CD8-positive, alpha-beta memory T cell (primary cell): ENCODE data around the gene ARID3A. TPM values are rescaled to one million over a fixed set of nuclear protein-coding genes. Genes with fewer than 3 reads are reported as not detected.
A peak's percentile ranks its signal among the peaks of the same experiment; 100 is the strongest.

Experiments
- CTCF ChIA-PET: fragments of 350-600 bp; sonication (Branson Sonifier 250); formaldehyde crosslinking; loops from one replicate; lab custom pipeline; 2021; ENCODE audit warnings: antibody characterized with exemption; lab: Charles Lee
- POLR2A ChIA-PET: fragments of 350-600 bp; sonication (Branson Sonifier 250); formaldehyde crosslinking; loops from one replicate; lab custom pipeline; 2021; ENCODE audit warnings: antibody characterized with exemption; lab: Charles Lee
- DNase-seq, 5 donors: peaks; one replicate each; pipeline versions ENCODE4 v3.0.0 to v3.0.0-alpha.2; 2020 to 2022; ENCODE audit warnings: mixed read lengths in 1 of 5
- H3K27ac ChIP-seq: one replicate; pipeline ENCODE4 v1.7.0; 2013; ENCODE audit warnings: low read depth, mild to moderate bottlenecking, low read length, moderate library complexity
- H3K27me3 ChIP-seq: 2 replicates; pipeline ENCODE4 v1.7.0; 2013; ENCODE audit warnings: low read length, mild to moderate bottlenecking; ENCODE audit not compliant: insufficient read depth, poor library complexity, severe bottlenecking
- H3K36me3 ChIP-seq: 2 replicates; pipeline ENCODE4 v1.7.0; 2013; ENCODE audit warnings: mild to moderate bottlenecking, low read length, moderate library complexity; ENCODE audit not compliant: insufficient read depth
- H3K4me1 ChIP-seq: 2 replicates; pipeline ENCODE4 v1.7.0; 2013; ENCODE audit warnings: mild to moderate bottlenecking, low read length, moderate library complexity; ENCODE audit not compliant: insufficient read depth
- H3K4me3 ChIP-seq: 2 replicates; pipeline ENCODE4 v1.7.0; 2013; ENCODE audit warnings: mild to moderate bottlenecking, low read length
- H3K9me3 ChIP-seq: 2 replicates; pipeline ENCODE4 v1.7.0; 2013; ENCODE audit warnings: mild to moderate bottlenecking, low read length
- H3K27ac Mint-ChIP-seq, 8 donors: one replicate each; pipeline ENCODE4 v1.8.0; 2020 to 2021; ENCODE audit warnings: mixed read lengths in 8 of 8, mild to moderate bottlenecking in 6 of 8, inconsistent platforms in 3 of 8, moderate library complexity in 3 of 8
- H3K27me3 Mint-ChIP-seq, 2 donors: one replicate each; pipeline ENCODE4 v1.8.0; 2020 to 2021; ENCODE audit warnings: mixed read lengths in 2 of 2, mild to moderate bottlenecking in 1 of 2, moderate library complexity in 1 of 2
- H3K36me3 Mint-ChIP-seq, 3 donors: one replicate each; pipeline ENCODE4 v1.8.0; 2020 to 2021; ENCODE audit warnings: mixed read lengths in 3 of 3, inconsistent platforms in 1 of 3, mild to moderate bottlenecking in 1 of 3
- H3K4me1 Mint-ChIP-seq, 3 donors: one replicate each; pipeline ENCODE4 v1.8.0; 2020 to 2021; ENCODE audit warnings: mixed read lengths in 3 of 3, inconsistent platforms in 1 of 3, mild to moderate bottlenecking in 1 of 3
- H3K4me3 Mint-ChIP-seq, 7 donors: one replicate each; pipeline ENCODE4 v1.8.0; 2020 to 2021; ENCODE audit warnings: mixed read lengths in 7 of 7, mild to moderate bottlenecking in 6 of 7, moderate library complexity in 4 of 7, inconsistent platforms in 2 of 7
- H3K9me3 Mint-ChIP-seq, 5 donors: one replicate each; pipeline ENCODE4 v1.8.0; 2020 to 2022; ENCODE audit warnings: mixed read lengths in 5 of 5, mild to moderate bottlenecking in 3 of 5, moderate library complexity in 2 of 5, inconsistent platforms in 1 of 5
- polyA plus RNA-seq: library from polyadenylated mRNA; unstranded; fragments of 300-500 nt; fragmentation: Illumina TruSeq; gene quantifications from one replicate; pipeline ENCODE4 v1.2.3, GENCODE V29; 2021
- total RNA-seq, 2 experiments: library from RNA; stranded (reverse); gene quantifications; one replicate each; pipeline ENCODE4 v1.2.3, GENCODE V29; 2021

The ARID3A gene
- total and polyA plus RNA-seq, 3 experiments from 2014 or later: 0.49 to 15.9 (median 12.8) TPM

DNA sequence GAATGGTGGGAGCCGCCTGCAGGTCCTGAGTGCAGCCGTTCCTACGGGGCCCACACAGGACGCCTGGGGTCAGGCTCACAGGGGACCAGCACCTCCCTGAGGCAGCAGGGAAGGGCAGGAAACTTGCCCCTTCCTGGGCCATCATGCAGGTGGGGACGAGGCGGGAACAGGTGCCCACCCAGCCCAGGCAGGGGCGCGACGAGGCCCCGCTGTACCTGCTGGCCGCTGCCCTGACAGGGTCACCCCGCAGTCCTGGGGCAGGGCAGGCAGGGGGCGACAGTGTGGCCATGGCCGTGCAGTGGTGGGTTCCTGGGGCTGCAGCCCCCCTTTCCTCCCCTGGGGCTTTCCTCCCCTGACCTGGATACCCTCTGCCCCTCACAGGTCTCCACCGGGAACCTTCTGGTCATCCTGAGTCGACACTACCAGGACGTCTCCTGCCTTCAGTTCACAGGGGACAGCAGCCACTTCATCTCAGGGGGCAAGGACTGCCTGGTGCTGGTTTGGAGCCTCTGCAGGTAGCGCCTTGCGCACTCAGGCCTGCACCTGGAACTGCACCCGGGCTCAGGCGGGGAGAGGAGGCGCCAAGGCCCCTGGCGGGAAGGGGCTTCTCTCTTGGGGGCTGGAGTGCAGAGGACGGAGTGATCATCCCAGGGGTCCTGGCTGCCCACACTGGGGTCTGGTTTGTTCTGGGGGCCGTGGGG, 63.7 kb downstream of the ARID3A start:
- no peak overlapping the region for H3K4me3 Mint-ChIP-seq
- H3K27ac Mint-ChIP-seq: peak overlapping the region in 1 of 8 donors; percentile 63
- no peaks in the 10 kb centered on the region for H3K9me3 ChIP-seq
- H3K4me1 ChIP-seq: peaks cover 6% of the 10 kb centered on the region
- H3K9me3 Mint-ChIP-seq: no peaks in the 10 kb centered on the region
- peaks cover 10 to 19% (median 14%) of the 10 kb centered on the region in 3 donors for H3K4me1 Mint-ChIP-seq
- peaks cover 0 to 54% (median 0%) of the 10 kb centered on the region in 3 donors for H3K36me3 Mint-ChIP-seq
- no peaks in the 10 kb centered on the region for H3K27me3 Mint-ChIP-seq
- DNase-seq: peak in 1 of 5 donors; percentile 47
- H3K27ac ChIP-seq: no peak overlapping the region
- no peaks in the 10 kb centered on the region for H3K36me3 ChIP-seq
- H3K4me3 ChIP-seq: no peak overlapping the region
- ChIA-PET CTCF (interaction anchor here (1.5 kb wide), 1 partner anchor 126 kb away, joined by 3 read pairs; no protein-coding TSS in a partner anchor), POLR2A (interaction anchor here (0.8 kb wide), 1 partner anchor 14 kb away, joined by 5 read pairs; no protein-coding TSS in a partner anchor)
- no peaks in the 10 kb centered on the region for H3K27me3 ChIP-seq

DNA sequence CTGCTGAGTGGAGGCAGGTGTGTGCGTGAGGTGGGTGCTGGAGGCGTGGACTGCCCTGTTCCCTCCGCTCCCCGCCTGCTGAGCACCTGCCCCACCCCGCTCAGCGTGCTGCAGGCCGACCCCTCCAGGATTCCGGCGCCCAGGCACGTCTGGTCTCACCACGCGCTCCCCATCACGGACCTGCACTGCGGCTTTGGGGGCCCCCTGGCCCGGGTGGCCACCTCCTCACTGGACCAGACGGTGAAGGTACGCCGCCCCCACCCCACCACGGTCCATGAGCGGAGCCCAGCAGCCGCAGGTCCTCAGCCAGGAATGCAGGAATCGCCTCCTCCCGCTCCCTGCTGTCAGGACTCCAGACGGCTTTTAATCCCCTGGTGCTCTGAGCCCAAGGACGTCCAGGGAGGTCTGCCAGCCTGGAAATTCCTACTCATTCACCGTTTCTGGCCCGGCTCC, 64.3 kb downstream of the ARID3A start:
- Mint-ChIP-seq H3K4me3 (no peak overlapping the region), H3K36me3 (peaks cover 0 to 52% (median 0%) of the 10 kb centered on the region in 3 donors), H3K4me1 (peaks cover 6 to 13% (median 9%) of the 10 kb centered on the region in 3 donors), H3K27me3 (no peaks in the 10 kb centered on the region), H3K9me3 (no peaks in the 10 kb centered on the region), H3K27ac (no peak overlapping the region)
- Histone ChIP-seq H3K27ac (no peak overlapping the region), H3K4me1 (peaks cover under 1% of the 10 kb centered on the region), H3K36me3 (no peaks in the 10 kb centered on the region), H3K4me3 (no peak overlapping the region), H3K9me3 (no peaks in the 10 kb centered on the region), H3K27me3 (no peaks in the 10 kb centered on the region)
- POLR2A ChIA-PET: no interaction called here
- CTCF ChIA-PET: no interaction called here
- no peak for DNase-seq

DNA sequence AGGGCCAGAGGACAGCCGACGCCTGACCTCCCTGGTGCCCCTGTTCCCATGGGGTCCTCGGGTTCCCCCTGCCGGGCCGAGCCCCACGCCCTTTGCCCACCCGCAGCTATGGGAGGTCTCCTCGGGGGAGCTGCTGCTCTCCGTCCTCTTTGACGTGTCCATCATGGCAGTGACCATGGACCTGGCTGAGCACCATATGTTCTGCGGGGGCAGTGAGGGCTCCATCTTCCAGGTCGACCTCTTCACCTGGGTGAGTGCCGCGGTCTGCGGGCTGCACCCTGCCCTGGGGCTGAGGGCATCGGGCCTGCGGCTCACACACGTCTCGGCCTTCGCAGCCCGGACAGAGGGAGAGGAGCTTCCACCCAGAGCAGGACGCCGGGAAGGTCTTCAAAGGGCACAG, 64.9 kb downstream of the ARID3A start:
- DNase-seq: no peak
- Mint-ChIP-seq H3K4me3 (no peak overlapping the region), H3K27me3 (no peaks in the 10 kb centered on the region), H3K9me3 (no peaks in the 10 kb centered on the region), H3K4me1 (peaks cover 2 to 12% (median 5%) of the 10 kb centered on the region in 3 donors), H3K27ac (peak overlapping the region in 2 of 8 donors; percentile 26 to 60), H3K36me3 (peaks cover 0 to 48% (median 0%) of the 10 kb centered on the region in 3 donors)
- no peak overlapping the region for H3K4me3 ChIP-seq
- H3K4me1 ChIP-seq: peaks cover 2% of the 10 kb centered on the region
- POLR2A ChIA-PET: no interaction called here
- CTCF ChIA-PET: no interaction called here
- H3K9me3 ChIP-seq: no peaks in the 10 kb centered on the region
- no peaks in the 10 kb centered on the region for H3K27me3 ChIP-seq
- H3K27ac ChIP-seq: no peak overlapping the region
- no peaks in the 10 kb centered on the region for H3K36me3 ChIP-seq

DNA sequence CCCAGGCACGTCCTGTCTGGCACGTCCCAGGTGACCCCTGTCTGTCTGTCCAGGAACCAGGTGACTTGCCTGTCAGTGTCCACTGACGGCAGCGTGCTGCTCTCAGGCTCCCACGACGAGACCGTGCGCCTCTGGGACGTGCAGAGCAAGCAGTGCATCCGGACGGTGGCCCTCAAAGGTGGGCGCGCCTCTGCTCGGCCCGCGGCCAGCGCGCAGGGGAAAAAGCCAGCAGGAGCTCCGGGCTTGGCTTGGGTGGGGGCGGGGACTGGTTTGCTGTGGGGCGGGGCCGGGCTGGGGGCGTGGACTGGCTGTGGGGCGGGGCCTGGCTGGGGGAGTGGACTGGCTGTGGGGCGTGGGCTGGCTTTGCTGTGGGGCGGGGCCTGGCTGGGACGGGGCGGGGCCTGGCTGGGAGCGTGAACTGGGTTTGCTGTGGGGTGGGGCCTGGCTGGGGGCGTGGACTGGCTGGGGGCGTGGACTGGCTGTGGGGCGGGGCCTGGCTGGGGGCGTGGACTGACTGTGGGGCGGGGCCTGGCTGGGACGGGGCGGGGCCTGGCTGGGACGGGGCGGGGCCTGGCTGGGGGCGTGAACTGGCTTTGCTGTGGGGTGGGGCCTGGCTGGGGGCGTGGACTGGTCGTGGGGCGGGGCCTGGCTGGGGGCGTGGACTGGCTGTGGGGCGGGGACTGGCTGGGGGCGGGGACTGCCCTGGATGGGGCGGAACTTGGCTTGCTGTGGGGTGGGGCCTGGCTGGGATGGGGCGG, 65.5 kb downstream of the ARID3A start:
- Mint-ChIP-seq H3K27me3 (peaks cover 0 to 1% of the 10 kb centered on the region in 2 donors), H3K27ac (peak overlapping the region in 1 of 8 donors; percentile 26), H3K36me3 (peaks cover 0 to 47% (median 0%) of the 10 kb centered on the region in 3 donors), H3K4me3 (no peak overlapping the region), H3K9me3 (peaks cover 0 to under 1% (median 0%) of the 10 kb centered on the region in 5 donors), H3K4me1 (peaks cover 3 to 16% (median 6%) of the 10 kb centered on the region in 3 donors)
- Histone ChIP-seq H3K27ac (no peak overlapping the region), H3K9me3 (no peaks in the 10 kb centered on the region), H3K4me3 (no peak overlapping the region), H3K36me3 (no peaks in the 10 kb centered on the region), H3K4me1 (peaks cover 8% of the 10 kb centered on the region), H3K27me3 (no peaks in the 10 kb centered on the region)
- POLR2A ChIA-PET: interaction anchor here (0.6 kb wide), 1 partner anchor 76 kb away, joined by 7 read pairs; no protein-coding TSS in a partner anchor
- CTCF ChIA-PET: interaction anchor here (1.2 kb wide), 1 partner anchor 71 kb away, joined by 3 read pairs; no protein-coding TSS in a partner anchor
- peak; percentile 29 to 71 (median 56) for DNase-seq

DNA sequence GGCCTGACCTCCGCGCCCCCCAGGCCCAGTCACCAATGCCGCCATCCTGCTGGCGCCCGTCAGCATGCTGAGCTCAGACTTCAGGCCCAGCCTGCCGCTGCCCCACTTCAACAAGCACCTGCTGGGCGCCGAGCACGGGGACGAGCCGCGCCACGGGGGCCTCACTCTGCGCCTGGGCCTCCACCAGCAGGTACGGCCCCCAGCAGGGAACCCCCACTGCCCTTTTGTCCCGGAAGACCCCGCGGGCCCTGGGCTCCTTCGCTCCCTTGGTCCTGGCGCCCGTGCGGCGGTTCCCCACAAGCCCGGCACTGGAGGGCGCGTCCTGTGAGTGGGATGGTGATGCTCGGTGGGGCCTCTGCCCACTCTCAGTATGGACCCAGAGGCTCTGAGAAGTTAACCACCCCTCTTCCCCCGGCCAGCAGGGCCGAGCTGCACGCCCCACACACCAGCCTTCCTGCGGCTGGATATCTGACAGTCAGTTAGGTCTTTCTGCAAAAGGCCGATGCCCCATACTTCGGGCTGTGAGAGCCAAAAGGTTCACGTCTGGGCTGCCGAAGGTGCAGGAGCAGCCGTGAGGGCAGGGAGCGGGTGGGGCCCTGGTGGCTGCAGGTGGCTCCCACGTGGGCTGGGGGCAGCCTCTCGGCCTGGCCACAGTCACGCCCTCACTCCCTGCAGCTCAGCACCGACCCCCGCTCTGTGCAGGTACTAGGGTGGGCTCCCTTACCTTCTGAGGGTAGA, 66.3 kb downstream of the ARID3A start:
- H3K4me1 ChIP-seq: peaks cover 15% of the 10 kb centered on the region
- H3K27me3 ChIP-seq: no peaks in the 10 kb centered on the region
- ChIA-PET POLR2A (no interaction called here), CTCF (interaction anchor here (0.6 to 1.2 kb wide), 2 partner anchors 72 to 113 kb away, joined by 3 read pairs; no protein-coding TSS in a partner anchor)
- H3K36me3 Mint-ChIP-seq: peaks cover 0 to 40% (median 0%) of the 10 kb centered on the region in 3 donors
- peaks cover 0 to 6% (median 0%) of the 10 kb centered on the region in 5 donors for H3K9me3 Mint-ChIP-seq
- DNase-seq: no peak
- H3K27me3 Mint-ChIP-seq: peaks cover 0 to 2% of the 10 kb centered on the region in 2 donors
- H3K4me3 ChIP-seq: no peak overlapping the region
- no peak overlapping the region for H3K4me3 Mint-ChIP-seq
- H3K36me3 ChIP-seq: no peaks in the 10 kb centered on the region
- peak overlapping the region in 1 of 8 donors; percentile 74 for H3K27ac Mint-ChIP-seq
- H3K27ac ChIP-seq: no peak overlapping the region
- peaks cover 5 to 24% (median 6%) of the 10 kb centered on the region in 3 donors for H3K4me1 Mint-ChIP-seq
- H3K9me3 ChIP-seq: no peaks in the 10 kb centered on the region

DNA sequence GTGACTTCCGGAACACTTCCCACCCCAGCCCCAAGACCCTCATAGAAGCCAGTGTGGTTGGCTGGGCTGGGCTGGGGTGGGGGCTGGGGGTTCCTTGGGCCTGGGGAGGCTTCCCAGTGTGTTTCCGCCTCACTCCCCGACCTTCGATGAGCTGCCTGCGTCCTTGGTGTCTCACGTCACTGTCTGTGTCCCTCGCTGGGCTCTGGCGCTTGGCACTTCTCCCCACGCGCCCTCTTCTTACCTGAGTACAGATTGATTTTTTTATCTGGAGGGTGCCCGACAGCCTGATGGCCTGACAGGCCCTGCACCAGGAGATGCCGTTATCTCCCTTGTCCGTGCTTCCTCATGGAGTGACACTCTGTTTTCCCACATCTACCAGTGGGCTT, 66.8 kb downstream of the ARID3A start:
- Histone ChIP-seq H3K36me3 (no peaks in the 10 kb centered on the region), H3K9me3 (no peaks in the 10 kb centered on the region), H3K27ac (no peak overlapping the region), H3K4me3 (no peak overlapping the region), H3K27me3 (no peaks in the 10 kb centered on the region), H3K4me1 (peaks cover 19% of the 10 kb centered on the region)
- no peak overlapping the region for H3K4me3 Mint-ChIP-seq
- H3K27me3 Mint-ChIP-seq: peaks cover 1 to 2% of the 10 kb centered on the region in 2 donors
- H3K4me1 Mint-ChIP-seq: peaks cover 6 to 26% (median 7%) of the 10 kb centered on the region in 3 donors
- peak overlapping the region in 5 of 8 donors; percentile 21 to 83 (median 51) for H3K27ac Mint-ChIP-seq
- no peak for DNase-seq
- CTCF ChIA-PET: no interaction called here
- peaks cover 0 to 6% (median 0%) of the 10 kb centered on the region in 5 donors for H3K9me3 Mint-ChIP-seq
- POLR2A ChIA-PET: no interaction called here
- H3K36me3 Mint-ChIP-seq: peaks cover 0 to 36% (median 0%) of the 10 kb centered on the region in 3 donors

DNA sequence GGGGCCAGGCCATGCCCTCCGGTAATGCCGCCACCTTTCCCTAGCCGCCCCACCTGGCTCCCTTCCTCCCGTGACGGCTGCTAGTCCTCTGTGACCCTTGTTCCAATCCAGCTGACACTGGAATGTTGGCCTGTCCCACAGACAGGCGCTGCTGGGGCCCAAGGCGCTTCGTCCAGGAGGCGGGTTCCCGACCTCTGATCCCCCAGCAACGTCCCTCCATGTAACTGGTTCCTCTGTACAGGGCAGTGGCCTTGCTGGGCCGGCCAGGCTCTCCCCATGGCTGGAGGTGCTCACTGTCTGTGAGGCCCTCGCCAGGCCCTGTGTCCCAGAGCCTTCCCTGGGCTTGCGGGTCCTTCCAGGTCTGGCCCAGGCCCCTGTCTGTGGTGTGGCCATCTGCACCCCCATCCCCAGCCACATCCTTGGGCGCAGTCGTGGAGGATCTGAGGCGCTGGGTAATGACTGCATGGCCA, 67.6 kb downstream of the ARID3A start:
- H3K27me3 Mint-ChIP-seq: peaks cover 2 to 8% of the 10 kb centered on the region in 2 donors
- peaks cover 0 to 31% (median 0%) of the 10 kb centered on the region in 3 donors for H3K36me3 Mint-ChIP-seq
- H3K4me1 Mint-ChIP-seq: peaks cover 6 to 32% (median 10%) of the 10 kb centered on the region in 3 donors
- peaks cover 0 to 6% (median 0%) of the 10 kb centered on the region in 5 donors for H3K9me3 Mint-ChIP-seq
- Histone ChIP-seq H3K36me3 (no peaks in the 10 kb centered on the region), H3K4me3 (no peak overlapping the region), H3K4me1 (peaks cover 22% of the 10 kb centered on the region), H3K27me3 (peaks cover 4% of the 10 kb centered on the region), H3K27ac (no peak overlapping the region), H3K9me3 (no peaks in the 10 kb centered on the region)
- no peak for DNase-seq
- H3K27ac Mint-ChIP-seq: peak overlapping the region in 1 of 8 donors; percentile 87
- peak overlapping the region in 1 of 7 donors; percentile 9 for H3K4me3 Mint-ChIP-seq
- ChIA-PET POLR2A (no interaction called here), CTCF (no interaction called here)
